ENCODE measurements around the gene MAGI1. TPM values are rescaled to one million over a fixed set of nuclear protein-coding genes. Genes with fewer than 3 reads are reported as not detected.
"Not testable (repeated sequence)": the region's sequence is repeated elsewhere in the genome, so short reads cannot be mapped to it uniquely, and the experiment has no call there.

The MAGI1 gene
- total RNA-seq, 1 donor from 2014 or later, result 49.8 TPM

- Mint-ChIP-seq H3K4me1 (peaks cover 8% of the 10 kb centered on the region), H3K36me3 (ENCODE audit: low read depth) (no peaks in the 10 kb centered on the region), H3K9me3 (peaks cover 2% of the 10 kb centered on the region), H3K4me3 (no peak overlapping the region), H3K27me3 (ENCODE audit: low read depth) (no peaks in the 10 kb centered on the region), H3K27ac (ENCODE audit: unreplicated experiment) (peak overlapping the region; percentile 14)
- DNase-seq (ENCODE audit: low read depth, low spot score), result no peak
- TF ChIP-seq, protein P1, sequence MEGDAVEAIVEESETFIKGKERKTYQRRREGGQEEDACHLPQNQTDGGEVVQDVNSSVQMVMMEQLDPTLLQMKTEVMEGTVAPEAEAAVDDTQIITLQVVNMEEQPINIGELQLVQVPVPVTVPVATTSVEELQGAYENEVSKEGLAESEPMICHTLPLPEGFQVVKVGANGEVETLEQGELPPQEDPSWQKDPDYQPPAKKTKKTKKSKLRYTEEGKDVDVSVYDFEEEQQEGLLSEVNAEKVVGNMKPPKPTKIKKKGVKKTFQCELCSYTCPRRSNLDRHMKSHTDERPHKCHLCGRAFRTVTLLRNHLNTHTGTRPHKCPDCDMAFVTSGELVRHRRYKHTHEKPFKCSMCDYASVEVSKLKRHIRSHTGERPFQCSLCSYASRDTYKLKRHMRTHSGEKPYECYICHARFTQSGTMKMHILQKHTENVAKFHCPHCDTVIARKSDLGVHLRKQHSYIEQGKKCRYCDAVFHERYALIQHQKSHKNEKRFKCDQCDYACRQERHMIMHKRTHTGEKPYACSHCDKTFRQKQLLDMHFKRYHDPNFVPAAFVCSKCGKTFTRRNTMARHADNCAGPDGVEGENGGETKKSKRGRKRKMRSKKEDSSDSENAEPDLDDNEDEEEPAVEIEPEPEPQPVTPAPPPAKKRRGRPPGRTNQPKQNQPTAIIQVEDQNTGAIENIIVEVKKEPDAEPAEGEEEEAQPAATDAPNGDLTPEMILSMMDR (conservative IDR thresholded peaks at IDR 0.05), result no peak
These were observed 171.1 kb downstream of the MAGI1 start for GRCh38 chr3:65867463-65868210.

- Mint-ChIP-seq H3K27me3 (ENCODE audit: low read depth) (no peaks in the 10 kb centered on the region), H3K4me1 (peaks cover 23% of the 10 kb centered on the region), H3K36me3 (ENCODE audit: low read depth) (no peaks in the 10 kb centered on the region), H3K4me3 (no peak overlapping the region), H3K9me3 (peaks cover 2% of the 10 kb centered on the region), H3K27ac (ENCODE audit: unreplicated experiment) (no peak overlapping the region)
- TF ChIP-seq, protein P1 (conservative IDR thresholded peaks at IDR 0.05), result no peak
- DNase-seq (ENCODE audit: low read depth, low spot score), result no peak
These were observed 174.3 kb downstream of the MAGI1 start for GRCh38 chr3:65864357-65864904.

DNA sequence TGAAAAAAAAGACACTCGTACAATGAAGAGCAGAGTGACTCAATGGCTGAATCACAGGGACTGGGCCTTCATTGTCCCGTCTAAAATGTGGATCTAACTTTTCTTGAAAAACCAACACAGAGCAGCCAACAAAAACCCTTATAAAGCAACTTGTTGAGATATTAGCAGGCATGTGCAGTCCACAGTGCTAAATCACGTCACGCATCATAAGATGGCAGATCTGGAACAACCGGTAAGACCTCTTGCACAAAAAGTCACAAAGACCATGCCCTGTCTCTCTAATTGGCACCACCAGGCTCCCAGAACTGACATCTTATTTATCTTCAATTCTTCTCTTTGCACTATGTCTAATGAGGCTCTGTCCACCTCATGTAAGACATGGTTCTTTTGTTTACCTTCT is 177.0 kb downstream of the MAGI1 start:
- TF ChIP-seq, protein P1 (conservative IDR thresholded peaks at IDR 0.05), result no peak
- no peak for DNase-seq (ENCODE audit: low read depth, low spot score)
- Mint-ChIP-seq H3K27me3 (ENCODE audit: low read depth) (no peaks in the 10 kb centered on the region), H3K27ac (ENCODE audit: unreplicated experiment) (no peak overlapping the region), H3K36me3 (ENCODE audit: low read depth) (no peaks in the 10 kb centered on the region), H3K4me1 (peaks cover 29% of the 10 kb centered on the region), H3K9me3 (no peaks in the 10 kb centered on the region), H3K4me3 (no peak overlapping the region)

DNA sequence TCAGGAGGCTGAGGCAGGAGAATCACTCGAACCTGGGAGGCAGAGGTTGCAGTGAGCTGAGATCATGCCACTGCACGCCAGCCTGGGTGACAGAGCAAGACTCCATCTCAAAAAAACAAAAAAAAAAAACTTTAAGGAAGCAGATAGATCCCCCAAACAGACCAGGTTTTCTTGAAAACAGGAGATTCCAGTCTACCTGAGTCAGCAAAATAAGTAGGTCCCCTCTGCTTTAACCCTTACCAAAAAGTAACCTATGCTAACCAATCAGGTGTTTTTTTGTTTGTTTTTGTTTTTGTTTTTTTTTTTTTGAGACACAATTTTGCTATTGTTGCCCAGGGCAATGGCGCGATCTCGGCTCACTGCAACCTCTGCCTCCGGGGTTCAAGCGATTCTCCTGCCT is 179.1 kb downstream of the MAGI1 start:
- not testable (repeated sequence) for DNase-seq (ENCODE audit: low read depth, low spot score); H3K4me3 Mint-ChIP-seq; H3K27ac Mint-ChIP-seq (ENCODE audit: unreplicated experiment)

GRCh38 chr3:65858749-65859148 is 180.0 kb downstream of the MAGI1 start:
- no peak overlapping the region for H3K4me3 Mint-ChIP-seq
- no peaks in the 10 kb centered on the region for H3K27me3 Mint-ChIP-seq (ENCODE audit: low read depth)
- no peak overlapping the region for H3K27ac Mint-ChIP-seq (ENCODE audit: unreplicated experiment)
- H3K4me1 Mint-ChIP-seq, result peaks cover 37% of the 10 kb centered on the region
- no peaks in the 10 kb centered on the region for H3K36me3 Mint-ChIP-seq (ENCODE audit: low read depth)
- DNase-seq (ENCODE audit: low read depth, low spot score), result no peak
- H3K9me3 Mint-ChIP-seq, result no peaks in the 10 kb centered on the region
- TF ChIP-seq, protein P1 (conservative IDR thresholded peaks at IDR 0.05), result no peak

More for the DNA sequence above, 179.1 kb downstream of the MAGI1 start:
- peaks cover 34% of the 10 kb centered on the region for H3K4me1 Mint-ChIP-seq
- not testable (repeated sequence) for H3K36me3 Mint-ChIP-seq (ENCODE audit: low read depth); H3K27me3 Mint-ChIP-seq (ENCODE audit: low read depth); H3K9me3 Mint-ChIP-seq

DNA sequence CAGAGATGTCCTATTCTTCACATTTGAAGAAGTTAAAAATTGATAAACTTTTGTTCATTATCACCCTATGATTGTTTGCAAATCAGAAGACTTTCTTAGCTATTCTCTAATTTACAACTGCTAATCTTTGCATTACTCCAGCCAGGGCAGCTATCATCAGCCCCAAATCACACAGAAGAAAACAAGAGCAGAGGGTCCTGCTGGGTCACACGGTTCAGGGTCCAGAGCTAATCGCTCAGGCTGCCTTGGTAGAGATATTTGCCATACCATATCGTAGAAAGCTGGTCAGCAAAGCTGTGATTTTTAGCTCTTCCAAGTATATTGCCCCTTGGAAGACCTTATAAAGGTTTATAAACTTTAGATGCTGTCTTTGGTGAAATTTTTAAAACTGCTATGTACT is 181.4 kb downstream of the MAGI1 start:
- Mint-ChIP-seq H3K4me1 (peaks cover 35% of the 10 kb centered on the region), H3K27ac (ENCODE audit: unreplicated experiment) (no peak overlapping the region), H3K27me3 (ENCODE audit: low read depth) (no peaks in the 10 kb centered on the region), H3K36me3 (ENCODE audit: low read depth) (no peaks in the 10 kb centered on the region), H3K9me3 (no peaks in the 10 kb centered on the region), H3K4me3 (no peak overlapping the region)
- DNase-seq (ENCODE audit: low read depth, low spot score), result no peak
- TF ChIP-seq, protein P1 (conservative IDR thresholded peaks at IDR 0.05), result no peak

Measured in neural crest cell (in vitro differentiated cells).